Neural cell (in vitro differentiated cells): Measurements from ENCODE around the gene TUBA3D. TPM values are rescaled to one million over a fixed set of nuclear protein-coding genes. Genes with fewer than 3 reads are reported as not detected.
"Not testable (repeated sequence)": the region's sequence is repeated elsewhere in the genome, so short reads cannot be mapped to it uniquely, and the experiment has no call there.

Source experiments
- H2AFZ ChIP-seq: fragments of 200-600, 300-800 bp; sonication (generic), shearing (Covaris generic); 2 replicates; pipeline ENCODE4 v1.6.0; 2014; ENCODE audit warnings: low read depth, mild to moderate bottlenecking, antibody characterized with exemption, low read length, moderate library complexity
- H3F3A ChIP-seq: fragments of 200-600 bp; shearing (Covaris generic); 2 replicates; pipeline ENCODE4 v1.6.1; 2016; ENCODE audit warnings: mild to moderate bottlenecking, moderate library complexity, mixed read lengths, antibody characterized with exemption, low read length; ENCODE audit not compliant: insufficient read depth, poor library complexity, severe bottlenecking
- H3K27ac ChIP-seq: fragments of 200-600, 300-800 bp; sonication (generic), shearing (Covaris generic); 2 replicates; pipeline ENCODE4 v1.5.1; 2014; ENCODE audit warnings: mild to moderate bottlenecking, low read length, moderate library complexity
- H3K27me3 ChIP-seq: fragments of 300-800, 200-600 bp; sonication (generic), shearing (Covaris generic); 2 replicates; pipeline ENCODE4 v1.6.0; 2014; ENCODE audit warnings: mild to moderate bottlenecking, low read depth, low read length, moderate library complexity; ENCODE audit not compliant: insufficient read depth
- H3K36me3 ChIP-seq: fragments of 300-800, 200-600 bp; sonication (generic), shearing (Covaris generic); 2 replicates; pipeline ENCODE4 v1.5.1; 2014; ENCODE audit warnings: mild to moderate bottlenecking, antibody characterized with exemption, low read length, moderate library complexity; ENCODE audit not compliant: insufficient read depth
- H3K4me2 ChIP-seq: fragments of 300-800, 200-600 bp; sonication (generic), shearing (Covaris generic); 2 replicates; pipeline ENCODE4 v1.6.0; 2014; ENCODE audit warnings: mild to moderate bottlenecking, low read length
- H3K4me3 ChIP-seq: fragments of 300-800, 200-600 bp; sonication (generic), shearing (Covaris generic); 2 replicates; pipeline ENCODE4 v1.5.1; 2014; ENCODE audit warnings: mild to moderate bottlenecking, low read length, moderate library complexity
- H3K79me2 ChIP-seq: fragments of 200-600 bp; shearing (Covaris generic); replicated peaks from 2 replicates; pipeline ENCODE4 v1.6.0; 2014; ENCODE audit warnings: mild to moderate bottlenecking, low read length, moderate library complexity; ENCODE audit not compliant: insufficient read depth
- H3K9ac ChIP-seq: fragments of 300-800, 200-600 bp; sonication (generic), shearing (Covaris generic); 2 replicates; pipeline ENCODE4 v1.6.1; 2016; ENCODE audit warnings: mild to moderate bottlenecking, low read length, mixed read lengths
- H3K9me2 ChIP-seq: fragments of 200-600 bp; shearing (Covaris generic); 2 replicates; pipeline ENCODE4 v1.6.1; 2016; ENCODE audit warnings: mild to moderate bottlenecking, low read length, mixed read lengths; ENCODE audit not compliant: insufficient read depth
- H3K9me3 ChIP-seq: fragments of 200-600, 300-800 bp; sonication (generic), shearing (Covaris generic); 2 replicates; pipeline ENCODE4 v1.6.1; 2016; ENCODE audit warnings: mild to moderate bottlenecking, mixed run types, low read length, moderate library complexity, mixed read lengths
- H4K20me1 ChIP-seq: fragments of 200-600 bp; shearing (Covaris generic); 2 replicates; pipeline ENCODE4 v1.6.1; 2016; ENCODE audit warnings: mild to moderate bottlenecking, mixed run types; ENCODE audit not compliant: insufficient read depth
- EP300 ChIP-seq: fragments of 450-650 bp; conservative IDR thresholded peaks from 2 replicates; pipeline ENCODE4 v1.6.1; 2014; ENCODE audit warnings: antibody characterized with exemption, mild to moderate bottlenecking, moderate library complexity; ENCODE audit not compliant: poor library complexity, severe bottlenecking
- EZH2 ChIP-seq: fragments of 200-600, 300-800 bp; shearing (Covaris generic), sonication (generic); IDR thresholded peaks from 2 replicates; pipeline ENCODE4 v1.6.1; 2014; ENCODE audit warnings: antibody characterized with exemption, low read length, borderline replicate concordance, mild to moderate bottlenecking; ENCODE audit not compliant: insufficient read depth, poor library complexity, severe bottlenecking
- MXI1 ChIP-seq: fragments of 450-650 bp; conservative IDR thresholded peaks from 2 replicates; pipeline ENCODE4 v1.6.1; 2014; ENCODE audit warnings: antibody characterized with exemption, mild to moderate bottlenecking; ENCODE audit not compliant: poor library complexity, severe bottlenecking
- POLR2AphosphoS5 ChIP-seq: IDR thresholded peaks from 2 replicates; pipeline ENCODE4 v1.6.1; 2012
- RAD21 ChIP-seq: fragments of 450-650 bp; conservative IDR thresholded peaks from 2 replicates; pipeline ENCODE4 v1.6.1; 2014; ENCODE audit warnings: antibody characterized with exemption, mild to moderate bottlenecking, moderate library complexity
- SMC3 ChIP-seq: fragments of 450-650 bp; conservative IDR thresholded peaks from 2 replicates; pipeline ENCODE4 v1.6.1; 2014; ENCODE audit warnings: antibody characterized with exemption, mild to moderate bottlenecking, moderate library complexity; ENCODE audit not compliant: poor library complexity
- TAF1 ChIP-seq: IDR thresholded peaks from 2 replicates; pipeline ENCODE4 v1.6.1; 2012; ENCODE audit warnings: low read depth
- polyA plus RNA-seq: library from polyadenylated mRNA; depleted of rRNA; stranded (reverse); fragments of >200 nt; gene quantifications from 2 replicates; pipeline ENCODE4 v1.2.3, GENCODE V29; 2014
- TF ChIP-seq, protein P1 (sequence below): IDR thresholded peaks from 2 replicates; pipeline ENCODE4 v1.6.1; 2012; ENCODE audit warnings: borderline replicate concordance
- TF ChIP-seq, protein P2 (sequence below): fragments of 450-650 bp; IDR thresholded peaks from 2 replicates; pipeline ENCODE4 v1.5.1; 2014; ENCODE audit warnings: antibody characterized with exemption, mild to moderate bottlenecking, moderate library complexity; ENCODE audit not compliant: poor library complexity, severe bottlenecking

TUBA3D gene
- polyA plus RNA-seq, 1 donor from 2014 or later: not detected

DNA sequence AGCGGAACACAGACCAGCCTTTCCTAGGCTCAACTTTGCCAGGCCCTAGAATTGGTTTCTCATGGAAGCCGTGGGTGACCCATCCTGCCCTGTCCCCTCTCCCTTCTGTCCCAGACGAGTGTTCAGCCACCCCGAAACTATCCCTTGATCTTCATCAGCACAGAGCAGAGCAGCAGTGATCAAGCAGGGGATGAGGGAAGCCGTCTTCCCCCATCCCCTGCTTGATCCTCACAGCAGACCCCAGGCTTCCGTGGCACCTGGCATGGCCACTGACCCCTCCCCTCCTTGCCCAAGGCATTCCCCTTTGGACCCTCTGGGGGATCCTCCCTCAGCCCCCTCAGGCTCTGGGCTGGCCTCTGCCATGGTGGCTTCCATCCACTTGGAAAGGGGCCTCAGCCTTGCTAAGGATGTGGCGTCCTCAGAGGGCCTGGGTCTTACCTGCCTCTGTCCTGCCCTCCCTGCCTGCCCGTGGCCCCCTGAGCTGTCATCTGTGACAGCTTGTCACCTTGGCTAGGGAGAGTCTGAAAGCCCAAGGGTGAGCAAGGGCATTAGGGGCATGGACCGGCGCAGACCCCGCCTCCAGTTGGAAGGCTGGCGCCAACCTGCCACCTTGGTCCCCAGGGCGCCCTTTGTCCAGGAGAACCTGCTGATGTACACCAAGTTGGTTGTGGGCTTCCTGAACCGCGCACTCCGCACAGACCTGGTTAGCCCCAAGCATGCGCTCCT lies 41.4 kb downstream of the TUBA3D start:
- no peaks in the 10 kb centered on the region for H3F3A ChIP-seq
- TF ChIP-seq, protein P1, sequence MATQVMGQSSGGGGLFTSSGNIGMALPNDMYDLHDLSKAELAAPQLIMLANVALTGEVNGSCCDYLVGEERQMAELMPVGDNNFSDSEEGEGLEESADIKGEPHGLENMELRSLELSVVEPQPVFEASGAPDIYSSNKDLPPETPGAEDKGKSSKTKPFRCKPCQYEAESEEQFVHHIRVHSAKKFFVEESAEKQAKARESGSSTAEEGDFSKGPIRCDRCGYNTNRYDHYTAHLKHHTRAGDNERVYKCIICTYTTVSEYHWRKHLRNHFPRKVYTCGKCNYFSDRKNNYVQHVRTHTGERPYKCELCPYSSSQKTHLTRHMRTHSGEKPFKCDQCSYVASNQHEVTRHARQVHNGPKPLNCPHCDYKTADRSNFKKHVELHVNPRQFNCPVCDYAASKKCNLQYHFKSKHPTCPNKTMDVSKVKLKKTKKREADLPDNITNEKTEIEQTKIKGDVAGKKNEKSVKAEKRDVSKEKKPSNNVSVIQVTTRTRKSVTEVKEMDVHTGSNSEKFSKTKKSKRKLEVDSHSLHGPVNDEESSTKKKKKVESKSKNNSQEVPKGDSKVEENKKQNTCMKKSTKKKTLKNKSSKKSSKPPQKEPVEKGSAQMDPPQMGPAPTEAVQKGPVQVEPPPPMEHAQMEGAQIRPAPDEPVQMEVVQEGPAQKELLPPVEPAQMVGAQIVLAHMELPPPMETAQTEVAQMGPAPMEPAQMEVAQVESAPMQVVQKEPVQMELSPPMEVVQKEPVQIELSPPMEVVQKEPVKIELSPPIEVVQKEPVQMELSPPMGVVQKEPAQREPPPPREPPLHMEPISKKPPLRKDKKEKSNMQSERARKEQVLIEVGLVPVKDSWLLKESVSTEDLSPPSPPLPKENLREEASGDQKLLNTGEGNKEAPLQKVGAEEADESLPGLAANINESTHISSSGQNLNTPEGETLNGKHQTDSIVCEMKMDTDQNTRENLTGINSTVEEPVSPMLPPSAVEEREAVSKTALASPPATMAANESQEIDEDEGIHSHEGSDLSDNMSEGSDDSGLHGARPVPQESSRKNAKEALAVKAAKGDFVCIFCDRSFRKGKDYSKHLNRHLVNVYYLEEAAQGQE: no peak
- TF ChIP-seq SMC3 (no peak), MXI1 (no peak), TAF1 (no peak), RAD21 (no peak), EZH2 (no peak), EP300 (no peak), POLR2AphosphoS5 (no peak)
- TF ChIP-seq, protein P2, sequence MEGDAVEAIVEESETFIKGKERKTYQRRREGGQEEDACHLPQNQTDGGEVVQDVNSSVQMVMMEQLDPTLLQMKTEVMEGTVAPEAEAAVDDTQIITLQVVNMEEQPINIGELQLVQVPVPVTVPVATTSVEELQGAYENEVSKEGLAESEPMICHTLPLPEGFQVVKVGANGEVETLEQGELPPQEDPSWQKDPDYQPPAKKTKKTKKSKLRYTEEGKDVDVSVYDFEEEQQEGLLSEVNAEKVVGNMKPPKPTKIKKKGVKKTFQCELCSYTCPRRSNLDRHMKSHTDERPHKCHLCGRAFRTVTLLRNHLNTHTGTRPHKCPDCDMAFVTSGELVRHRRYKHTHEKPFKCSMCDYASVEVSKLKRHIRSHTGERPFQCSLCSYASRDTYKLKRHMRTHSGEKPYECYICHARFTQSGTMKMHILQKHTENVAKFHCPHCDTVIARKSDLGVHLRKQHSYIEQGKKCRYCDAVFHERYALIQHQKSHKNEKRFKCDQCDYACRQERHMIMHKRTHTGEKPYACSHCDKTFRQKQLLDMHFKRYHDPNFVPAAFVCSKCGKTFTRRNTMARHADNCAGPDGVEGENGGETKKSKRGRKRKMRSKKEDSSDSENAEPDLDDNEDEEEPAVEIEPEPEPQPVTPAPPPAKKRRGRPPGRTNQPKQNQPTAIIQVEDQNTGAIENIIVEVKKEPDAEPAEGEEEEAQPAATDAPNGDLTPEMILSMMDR: no peak

DNA sequence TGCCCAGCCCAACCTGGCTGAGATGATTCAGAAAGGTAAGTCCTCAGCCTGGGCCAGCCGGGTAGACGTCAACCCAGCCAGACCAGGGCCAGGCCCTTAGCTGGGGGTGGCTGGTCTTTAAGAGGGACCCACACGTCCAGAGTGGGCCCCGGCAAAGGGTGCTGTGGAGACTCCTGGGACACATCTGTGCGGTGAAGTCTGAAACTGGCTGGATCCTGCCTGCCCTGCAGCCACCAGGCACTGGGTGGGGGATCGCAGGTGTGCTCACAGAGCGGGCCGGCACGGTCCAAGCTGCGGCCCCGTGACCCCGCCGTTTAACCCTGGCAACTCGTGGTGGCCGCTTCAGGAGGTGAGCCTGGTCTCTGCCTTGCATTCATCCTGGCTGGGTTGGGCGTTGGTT lies 41.9 kb downstream of the TUBA3D start:
- not testable (repeated sequence) for H3F3A ChIP-seq, H3K9ac ChIP-seq, H4K20me1 ChIP-seq, H2AFZ ChIP-seq, H3K36me3 ChIP-seq, H3K27ac ChIP-seq, H3K9me2 ChIP-seq, H3K79me2 ChIP-seq, H3K9me3 ChIP-seq, H3K27me3 ChIP-seq, H3K4me3 ChIP-seq, H3K4me2 ChIP-seq

More for the DNA sequence above, 41.4 kb downstream of the TUBA3D start:
- Histone ChIP-seq H4K20me1 (no peaks in the 10 kb centered on the region), H3K4me3 (no peak overlapping the region), H3K27me3 (no peaks in the 10 kb centered on the region), H3K79me2 (no peaks in the 10 kb centered on the region), H3K9me2 (no peaks in the 10 kb centered on the region), H3K9ac (no peak overlapping the region), H3K27ac (no peak overlapping the region), H3K9me3 (no peaks in the 10 kb centered on the region), H3K4me2 (no peak overlapping the region), H3K36me3 (no peaks in the 10 kb centered on the region), H2AFZ (no peak overlapping the region)

DNA sequence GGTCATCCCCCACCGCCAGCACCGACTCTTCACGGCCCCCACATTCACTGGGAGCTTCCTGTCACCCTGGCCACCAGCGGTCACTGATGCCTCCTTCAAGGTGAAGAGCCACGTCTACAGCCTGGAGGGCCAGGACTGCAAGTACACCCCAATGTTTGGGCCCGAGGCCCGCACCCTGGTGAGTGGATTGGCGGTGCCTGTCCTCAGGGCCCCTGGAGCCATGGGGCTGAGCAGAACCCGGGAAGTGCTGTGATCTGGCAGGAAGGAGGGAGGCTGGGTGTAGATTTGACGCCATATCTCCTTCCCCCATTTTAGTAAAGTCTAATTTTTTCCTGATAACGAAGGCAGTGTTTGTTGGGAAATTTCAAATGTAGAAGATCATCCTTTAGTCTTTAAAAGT lies 42.6 kb downstream of the TUBA3D start:
- H3K4me2 ChIP-seq, H3F3A ChIP-seq, H3K27ac ChIP-seq, H3K9me3 ChIP-seq, H3K9ac ChIP-seq, H4K20me1 ChIP-seq, H3K27me3 ChIP-seq, H3K9me2 ChIP-seq, H3K4me3 ChIP-seq, H2AFZ ChIP-seq, H3K36me3 ChIP-seq, H3K79me2 ChIP-seq: not testable (repeated sequence)
